GM19351 (cell line): ENCODE measurements around the gene LEKR1.

Experiments
- ATAC-seq: cut with Tn5 transposase; IDR thresholded peaks from one replicate; pipeline ENCODE4 v1.9.1; 2021; ENCODE audit warnings: mild to moderate bottlenecking, moderate library complexity; ENCODE audit not compliant: unreplicated experiment

Gene LEKR1

DNA sequence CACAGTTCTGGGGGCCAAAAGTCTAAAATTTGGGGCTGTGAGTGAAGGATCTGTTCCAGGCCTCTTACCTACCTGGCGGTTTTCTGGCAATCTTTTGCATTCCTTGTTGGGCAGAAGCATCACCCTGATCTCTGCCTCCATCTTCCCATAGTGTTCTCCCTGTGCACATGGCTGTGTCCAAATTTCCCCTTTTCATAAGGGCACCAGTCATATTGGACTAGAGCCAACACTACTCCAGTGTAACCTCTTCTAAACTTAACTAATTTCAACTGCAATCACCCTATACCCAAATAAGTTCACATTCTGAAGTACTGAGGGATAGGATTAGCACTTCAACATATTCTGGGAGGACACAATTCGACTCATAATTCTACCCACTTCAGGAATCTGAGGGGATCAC is 248.8 kb downstream of the LEKR1 start:
- ATAC-seq: no peak

DNA sequence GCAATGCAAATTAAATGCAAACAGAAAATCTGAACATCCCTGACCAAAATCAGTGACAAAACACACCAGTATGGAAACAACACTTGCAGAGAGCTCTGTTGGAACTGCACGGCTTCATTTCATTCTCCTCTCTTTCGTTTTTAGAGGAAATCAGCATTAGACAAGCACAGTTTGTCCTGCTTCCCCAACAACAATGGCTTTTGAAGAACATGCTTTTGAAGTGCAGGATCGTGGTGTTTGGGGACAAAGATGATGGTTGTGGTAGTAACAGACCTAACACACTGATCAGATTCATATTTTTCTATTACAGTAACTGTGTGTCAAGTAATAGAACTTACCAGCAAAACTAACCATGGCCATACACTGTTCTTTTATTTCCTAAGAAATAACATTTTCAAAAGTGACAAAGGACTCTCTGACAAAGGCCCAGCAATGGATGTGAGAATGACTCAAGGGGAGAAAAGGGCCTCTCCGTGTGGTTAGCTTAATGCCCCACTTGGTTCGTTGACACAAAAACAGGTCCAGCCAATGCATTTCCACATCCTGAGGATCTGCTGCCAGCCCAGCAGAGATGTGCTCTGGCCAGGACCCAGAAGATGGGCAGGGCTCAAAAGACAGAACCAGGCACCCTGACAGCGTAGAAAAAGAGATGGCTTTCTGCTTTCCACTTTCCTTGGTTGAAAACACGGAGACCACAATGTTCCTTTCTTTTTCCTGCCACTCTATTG is 249.7 kb downstream of the LEKR1 start:
- no peak for ATAC-seq

DNA sequence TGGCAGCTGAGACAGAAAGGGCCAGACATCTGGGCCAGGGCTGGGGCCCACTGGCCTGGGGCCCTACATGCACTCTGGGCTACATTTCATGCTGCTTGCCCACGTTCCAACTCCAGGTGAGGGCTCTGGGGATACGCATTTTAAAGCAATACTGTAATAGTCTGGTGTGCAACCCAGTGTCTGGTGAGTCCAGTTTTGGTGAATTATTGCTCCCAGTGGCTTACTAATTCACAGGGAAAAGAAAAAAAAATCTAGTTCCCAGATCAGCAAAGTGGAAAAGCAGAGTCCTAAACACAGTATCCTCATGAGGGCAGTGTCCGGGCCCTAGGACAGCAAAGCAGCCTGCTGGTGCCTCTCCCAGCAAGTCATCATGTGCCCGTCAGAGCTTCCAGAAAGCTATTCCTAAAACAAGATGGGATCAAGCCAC is 251.4 kb downstream of the LEKR1 start:
- no peak for ATAC-seq

DNA sequence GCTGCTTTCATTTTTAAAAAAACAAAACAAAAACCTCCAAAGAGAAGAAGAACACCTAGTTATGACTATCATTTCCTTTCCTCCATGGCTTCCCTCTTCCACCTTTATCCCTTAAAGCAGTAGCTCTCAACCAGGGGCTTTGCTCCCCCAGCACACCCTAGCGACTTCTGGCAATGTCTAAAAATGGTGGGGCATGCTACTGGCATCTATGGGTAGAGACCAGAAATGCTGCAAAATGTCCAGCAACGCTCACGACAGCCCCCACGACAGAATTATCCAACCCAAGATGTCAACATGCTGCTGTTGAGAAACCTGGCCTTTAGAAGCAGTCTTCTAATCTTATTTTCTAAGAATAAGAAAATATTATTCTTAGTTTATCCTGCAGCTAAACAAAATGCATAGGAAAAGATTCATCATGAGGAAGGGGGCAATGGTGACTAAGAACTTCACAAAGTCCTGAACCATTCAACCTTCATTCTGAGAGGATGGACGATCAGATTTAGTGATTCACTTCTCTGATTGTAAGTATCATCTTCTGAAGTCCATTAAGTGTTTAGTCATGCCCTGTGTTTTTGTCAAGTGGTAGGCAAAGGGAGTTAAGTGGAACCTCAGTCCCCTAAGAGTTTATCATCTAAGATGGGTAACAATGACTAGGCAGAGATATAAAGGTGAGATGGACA is 252.1 kb downstream of the LEKR1 start:
- ATAC-seq: no peak

DNA sequence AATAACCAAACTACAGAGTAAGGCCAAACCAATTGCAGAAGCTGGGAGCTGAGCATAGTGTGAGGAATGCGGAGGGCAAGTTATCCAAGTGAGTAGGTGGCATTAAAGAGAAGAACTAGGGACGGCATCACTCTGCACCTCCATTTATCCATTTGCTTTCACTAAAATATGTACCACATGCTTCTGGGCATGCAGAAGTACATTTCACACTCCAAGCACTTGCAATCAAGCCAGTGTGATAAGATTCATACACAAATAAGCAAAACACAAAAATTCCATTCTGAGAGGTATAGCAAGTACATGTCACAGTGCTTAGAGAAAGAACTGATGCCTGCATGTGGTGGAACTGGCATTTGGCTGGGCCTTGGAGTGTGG is 252.6 kb downstream of the LEKR1 start:
- ATAC-seq: no peak

DNA sequence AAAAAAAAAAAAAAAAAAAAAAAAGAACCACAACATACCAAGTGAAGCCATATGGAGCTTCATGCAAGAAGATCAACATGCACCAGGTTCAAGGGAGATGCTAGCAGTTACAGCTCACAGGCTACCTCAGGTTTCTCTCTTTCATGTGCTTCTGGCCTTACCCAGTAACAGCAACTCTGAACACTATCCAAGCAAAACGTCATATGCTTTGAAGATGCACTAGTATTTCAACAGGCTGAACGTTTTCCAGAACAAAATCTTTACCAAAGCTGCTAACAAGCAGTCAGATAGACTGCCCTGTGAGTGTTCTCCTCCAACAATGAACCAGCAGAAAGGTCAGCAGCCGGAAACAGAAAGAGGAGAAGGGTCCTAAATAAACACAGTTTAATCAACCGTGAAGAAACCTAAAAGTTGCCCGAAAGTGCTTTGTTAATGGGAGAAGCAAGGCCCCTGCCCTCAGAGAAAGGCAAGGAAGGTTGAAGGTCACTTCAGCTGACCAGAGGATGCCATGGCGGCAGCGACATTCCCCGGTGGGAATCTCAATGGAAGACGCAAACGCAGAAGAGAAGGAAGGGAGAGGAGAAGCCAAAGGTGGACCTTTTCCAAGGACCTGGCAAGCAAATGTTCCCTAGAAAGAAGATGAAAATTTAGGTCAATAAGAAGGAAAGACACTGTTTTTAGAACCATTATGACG is 253.7 kb downstream of the LEKR1 start:
- ATAC-seq: no peak

DNA sequence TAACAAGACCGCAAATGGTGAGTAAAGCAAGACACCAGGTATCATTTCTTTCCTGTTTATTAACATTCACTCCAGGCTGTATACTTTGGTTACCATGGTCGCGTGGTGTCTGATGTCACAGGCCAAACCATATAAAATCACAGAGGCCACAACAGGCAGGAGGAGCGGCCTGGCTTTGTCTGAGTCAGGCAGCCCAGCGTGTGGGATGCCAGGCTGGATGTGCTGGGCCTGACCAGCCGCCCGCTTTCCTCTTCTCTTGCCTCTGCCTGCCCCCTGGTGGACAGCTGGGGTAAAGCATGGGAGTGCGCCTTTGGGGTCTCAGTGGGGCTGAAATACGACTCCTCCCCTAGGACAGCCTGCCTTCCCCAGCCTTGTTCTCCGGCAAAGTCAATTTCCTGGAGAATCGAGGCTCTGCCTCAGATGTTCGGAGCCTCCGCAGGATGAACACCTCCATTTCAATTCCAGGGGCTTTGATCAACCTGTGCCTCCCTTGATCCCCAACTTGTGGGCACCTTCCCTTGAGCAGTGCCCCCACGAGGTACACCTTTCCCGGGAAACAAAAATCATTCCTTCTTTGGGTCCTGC is 255.6 kb downstream of the LEKR1 start:
- ATAC-seq: peak; percentile 73

DNA sequence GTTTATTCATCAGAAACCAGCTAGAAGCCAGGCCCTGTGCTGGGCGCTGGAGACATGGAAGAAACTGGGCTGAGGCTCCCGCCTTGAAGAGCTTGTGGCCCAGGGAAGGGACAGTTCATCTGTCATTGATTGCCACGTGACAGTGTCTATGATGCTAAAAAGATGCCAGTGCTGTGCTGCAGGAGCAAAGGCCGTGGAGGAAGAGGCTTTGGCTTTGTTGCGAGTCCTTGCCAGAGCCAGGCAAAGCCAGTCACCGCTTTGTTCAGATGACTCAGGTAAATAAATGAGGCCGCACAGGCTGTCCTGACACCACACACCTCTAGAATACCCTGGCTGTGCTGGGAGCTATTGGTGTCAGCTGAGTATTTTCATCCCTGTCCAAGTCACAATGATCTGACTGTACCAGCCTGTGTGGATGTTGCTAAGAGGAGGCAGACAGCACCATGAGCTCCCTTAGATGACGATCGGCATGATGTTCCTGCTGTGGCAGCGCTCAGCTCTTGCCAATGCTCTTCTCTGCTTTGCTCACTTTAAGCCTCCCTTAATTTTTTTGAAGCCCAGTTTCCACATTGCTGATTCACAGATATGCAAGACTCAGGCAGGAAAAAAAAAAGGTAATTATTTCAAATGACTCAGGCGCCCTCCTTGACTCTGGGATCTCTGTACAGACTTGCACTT is 256.3 kb downstream of the LEKR1 start:
- ATAC-seq: no peak

DNA sequence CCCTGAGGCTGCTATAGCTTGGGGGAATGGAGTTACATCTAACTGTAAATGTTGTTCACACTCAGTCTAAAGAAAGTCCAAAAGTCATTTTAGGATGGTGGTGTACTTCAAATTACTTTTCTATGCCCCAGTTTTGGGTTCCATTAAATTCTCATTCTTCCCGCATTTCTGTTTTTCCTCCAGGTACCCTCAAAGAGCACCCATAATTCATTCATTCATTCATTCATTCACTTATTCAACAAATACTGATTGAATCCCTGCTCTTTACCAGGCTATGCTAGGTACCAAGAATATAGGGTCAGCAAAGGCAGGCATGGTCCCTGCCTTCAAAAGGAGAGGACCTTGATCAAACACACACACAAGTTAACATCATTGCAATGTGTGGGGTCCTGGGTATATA is 257.7 kb downstream of the LEKR1 start:
- ATAC-seq: no peak

DNA sequence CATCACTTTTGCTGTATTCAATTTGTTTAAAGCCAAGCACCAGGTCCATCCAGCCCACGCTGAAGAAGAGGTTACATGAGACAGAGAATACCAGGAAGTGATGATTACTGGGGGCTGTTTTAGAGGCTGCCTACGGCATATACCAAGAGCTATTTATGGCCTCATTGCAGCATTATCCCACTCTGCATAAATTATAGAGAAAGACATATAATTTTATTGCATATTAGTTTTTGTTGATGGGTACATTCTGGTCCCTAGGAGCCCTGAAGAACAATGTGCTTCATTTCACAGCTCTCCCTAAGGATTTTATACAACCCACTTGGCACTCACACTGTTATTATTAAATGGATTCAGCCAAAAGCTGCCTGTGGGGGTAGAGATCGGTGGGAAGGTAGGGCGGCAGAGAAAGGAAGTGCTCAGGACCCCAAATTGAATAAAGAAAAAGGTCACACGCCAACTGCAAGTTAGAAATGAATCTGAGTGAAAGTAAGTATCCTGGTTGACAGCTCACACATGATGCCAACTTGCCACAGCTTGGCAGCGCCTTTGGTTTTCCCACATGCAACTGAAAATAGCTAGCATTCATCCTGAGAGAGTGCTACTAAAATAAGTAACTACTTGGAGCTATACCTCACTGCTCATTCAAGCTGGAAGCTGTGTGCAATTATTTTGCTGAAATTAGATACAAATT is 260.1 kb downstream of the LEKR1 start:
- no peak for ATAC-seq

DNA sequence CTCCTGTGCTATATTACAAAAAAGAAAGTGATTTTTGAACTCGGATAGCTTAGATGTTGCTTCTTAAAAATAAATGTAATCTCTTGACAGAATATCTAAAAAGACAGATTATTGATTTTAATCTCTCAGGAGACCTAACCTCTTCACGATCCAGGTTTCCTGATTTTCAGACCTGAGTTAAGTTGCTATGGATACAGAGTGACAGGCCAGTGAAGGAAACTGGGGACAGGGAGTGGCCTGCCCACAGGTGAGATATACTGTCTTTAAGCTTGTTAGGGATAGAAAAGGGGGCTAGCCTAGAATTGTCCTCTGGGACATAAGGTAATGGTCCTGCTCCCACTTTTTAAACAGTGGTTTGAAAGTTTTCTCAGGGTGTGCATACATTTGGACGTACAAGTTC is 260.6 kb downstream of the LEKR1 start:
- ATAC-seq: no peak

DNA sequence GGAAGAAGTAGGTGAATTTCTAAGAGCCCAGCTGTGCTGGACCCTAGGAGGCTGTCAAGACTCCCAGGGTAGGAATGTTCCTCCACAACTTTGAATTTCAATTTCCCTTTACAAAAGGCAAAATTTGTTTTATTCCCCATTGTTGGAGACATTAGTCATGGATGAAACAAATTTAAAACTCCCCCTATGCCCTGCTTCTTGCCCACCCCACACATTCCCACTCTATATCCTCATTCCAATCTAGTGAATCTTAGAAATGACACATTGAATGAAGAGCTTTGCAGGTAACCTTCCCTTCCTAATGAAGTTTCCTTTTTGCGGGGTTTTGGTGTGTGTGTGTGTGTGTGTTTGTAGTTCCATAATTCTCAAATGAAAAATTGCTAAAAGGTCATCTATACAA is 261.2 kb downstream of the LEKR1 start:
- ATAC-seq: no peak

DNA sequence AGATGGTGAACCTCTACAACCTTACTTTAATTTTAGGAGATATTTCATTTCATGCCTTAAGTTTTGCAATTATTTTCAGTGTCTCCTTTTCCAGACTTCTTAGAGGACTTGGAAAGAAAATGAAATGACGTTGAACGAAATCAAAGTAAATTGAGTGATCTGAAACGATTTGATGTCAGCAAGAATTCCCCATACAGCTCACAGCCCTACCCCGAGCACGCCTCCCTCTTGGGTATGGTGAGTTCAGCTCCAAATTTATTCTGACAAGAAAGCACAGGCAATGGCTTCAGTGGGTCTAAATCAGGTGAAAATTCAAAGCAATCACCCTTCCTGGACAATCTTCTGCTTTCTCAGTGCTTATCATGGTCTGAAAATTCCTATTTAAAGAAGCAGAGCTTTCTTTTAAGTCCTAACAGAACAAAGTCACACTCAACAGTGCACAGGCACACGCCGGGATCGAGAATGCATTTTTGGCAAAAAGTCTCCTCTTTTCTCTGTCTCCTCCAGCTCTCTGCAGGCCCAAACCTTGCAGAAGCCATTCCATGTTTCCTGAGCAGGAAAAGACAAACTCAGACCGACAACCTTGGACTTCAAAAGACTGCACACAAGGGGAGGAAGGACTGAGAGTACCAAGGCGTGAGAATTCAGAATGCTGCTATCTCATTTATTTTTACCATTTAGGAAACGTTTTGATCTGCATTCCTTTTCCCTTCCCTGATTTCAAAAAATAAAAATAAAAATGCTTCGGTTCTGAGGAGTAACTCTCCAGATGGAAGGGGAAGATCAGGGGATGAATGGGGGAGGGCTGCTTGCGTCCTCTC is 261.8 kb downstream of the LEKR1 start:
- ATAC-seq: no peak

DNA sequence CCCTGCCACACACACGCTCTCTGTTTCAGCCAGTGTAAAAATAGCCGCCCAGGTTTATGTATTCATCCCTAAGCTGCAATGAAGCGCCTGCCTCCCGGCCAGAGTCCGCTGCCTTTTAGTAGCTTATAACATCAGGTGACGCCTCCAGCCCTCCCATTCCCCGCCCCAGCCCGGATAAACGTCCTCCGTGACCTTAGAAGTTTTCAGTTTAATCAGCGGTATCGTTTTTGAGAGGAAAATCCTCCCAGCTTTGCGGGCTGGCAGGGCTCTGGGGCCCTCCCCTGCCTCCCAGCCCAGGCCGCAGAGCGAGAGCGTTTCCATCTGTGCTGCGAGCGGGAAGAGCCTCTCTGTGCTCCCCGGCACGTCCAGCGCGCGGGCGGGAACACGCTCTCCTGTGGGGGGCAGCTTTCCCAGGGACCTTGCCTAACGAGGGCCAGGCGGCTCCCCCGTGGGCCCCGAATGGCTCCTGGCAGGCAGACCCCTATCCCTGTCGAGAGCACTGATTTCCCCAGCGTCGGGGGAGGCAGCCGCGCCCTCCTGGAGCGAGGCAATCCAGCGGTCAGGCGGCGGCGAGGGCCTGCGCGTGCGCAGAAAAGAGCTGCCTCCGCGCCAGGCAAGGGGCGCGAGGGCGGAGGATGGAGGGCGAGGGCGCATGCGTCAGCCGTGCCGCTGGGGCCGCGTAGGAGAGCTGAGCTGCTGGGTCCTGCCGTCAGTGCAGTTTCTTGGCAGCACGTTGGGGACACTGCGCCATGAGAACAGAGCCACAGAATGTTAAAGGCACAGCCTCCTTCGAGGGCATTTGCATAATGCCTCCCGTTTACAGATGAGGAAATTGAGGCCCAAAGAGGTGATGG is 262.7 kb downstream of the LEKR1 start:
- ATAC-seq: peak; percentile 66

DNA sequence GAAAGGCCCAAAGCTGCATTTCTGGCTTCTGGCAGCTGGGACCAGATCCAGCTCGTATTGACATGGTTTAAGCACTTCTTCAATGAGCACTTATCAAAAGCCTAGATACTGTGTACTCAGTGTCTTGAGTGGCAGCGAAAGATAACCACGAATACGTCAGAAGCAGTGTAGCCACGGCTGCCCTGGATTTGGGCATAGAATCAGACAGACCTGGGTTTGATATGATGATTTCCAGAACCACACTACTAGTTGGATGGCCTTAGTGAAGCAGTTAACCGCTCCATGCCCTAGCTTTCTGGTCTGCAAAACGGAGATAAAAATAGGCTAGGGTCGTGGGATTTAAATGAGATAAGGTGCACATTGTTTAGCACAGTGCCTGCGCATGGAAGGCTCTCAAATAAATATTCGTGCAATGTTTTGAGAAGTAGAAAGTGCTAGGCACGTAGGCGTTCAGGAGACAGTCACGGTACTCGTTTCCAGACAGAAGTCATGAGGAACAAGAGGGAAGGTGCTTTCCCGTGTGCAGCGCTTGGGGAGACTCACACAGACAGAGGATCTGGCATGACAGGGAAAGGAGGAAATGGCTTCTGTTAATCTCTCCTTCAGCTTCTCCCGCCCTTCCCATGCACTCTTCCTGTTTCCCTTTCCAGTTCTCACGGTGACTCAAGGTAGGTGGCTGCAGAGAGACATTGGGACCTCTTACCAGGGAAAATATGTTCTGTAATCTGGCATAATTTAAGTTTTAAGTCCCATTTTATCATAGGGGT is 263.5 kb downstream of the LEKR1 start:
- ATAC-seq: peak; percentile 15

DNA sequence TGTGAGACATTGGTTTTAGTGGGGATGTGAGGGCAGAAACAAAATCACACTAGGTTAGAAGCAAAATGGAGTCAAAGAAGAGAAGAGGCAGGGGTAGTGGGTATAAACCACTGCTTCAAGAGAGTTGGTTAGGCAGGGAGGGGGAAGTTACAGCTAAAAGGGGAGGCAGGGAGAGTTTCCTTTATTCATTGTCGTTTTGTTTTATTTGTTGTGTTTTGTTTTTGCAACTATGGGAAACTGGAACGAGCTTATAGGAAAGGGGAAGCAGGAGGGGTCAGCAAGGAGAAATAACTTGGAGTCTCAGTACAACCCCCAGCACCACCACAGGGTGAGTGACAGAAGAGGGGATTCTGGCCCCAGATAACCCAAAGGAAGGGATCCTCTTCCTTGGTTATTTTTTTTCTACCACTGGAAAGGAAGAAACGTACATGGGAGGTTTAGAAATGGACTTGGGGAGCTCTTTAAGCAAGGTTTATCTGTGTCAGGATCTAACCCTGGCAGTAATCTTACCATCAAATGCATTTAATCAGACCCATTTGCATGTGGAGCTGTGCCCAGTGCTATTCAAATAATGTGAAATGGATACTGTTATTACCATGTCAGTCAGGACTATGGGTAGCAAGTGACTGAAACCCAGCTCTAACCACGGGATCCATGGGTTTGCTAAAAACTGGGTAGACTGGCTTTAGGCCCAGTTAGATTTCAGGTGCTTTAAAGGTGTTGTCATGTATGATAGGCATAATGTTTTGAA is 265.1 kb downstream of the LEKR1 start:
- no peak for ATAC-seq

DNA sequence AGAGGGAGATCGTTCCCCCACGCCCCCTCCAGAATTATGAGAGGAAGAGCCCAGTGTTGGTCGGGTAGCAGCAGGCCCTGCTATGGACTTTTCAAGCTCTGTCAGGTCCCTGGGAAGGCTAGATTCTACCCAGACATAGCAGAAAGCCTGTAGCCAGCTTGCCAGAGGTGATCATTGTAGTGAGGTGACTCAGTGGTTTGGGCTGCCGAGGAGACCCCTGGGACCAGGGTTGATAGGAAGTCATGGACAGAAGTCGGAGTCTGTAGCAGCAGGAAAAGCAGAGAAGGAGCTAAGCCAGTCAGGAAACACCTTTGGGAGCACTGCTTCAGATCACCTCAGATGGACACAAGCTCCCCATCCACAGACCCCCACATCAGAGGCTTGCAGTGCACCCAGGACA is 266.1 kb downstream of the LEKR1 start:
- ATAC-seq: no peak
